OCI-LY7 (cell line): ENCODE results near the gene TRIM73. TPM values are rescaled to one million over a fixed set of nuclear protein-coding genes. Genes with fewer than 3 reads are reported as not detected.
"Not testable (repeated sequence)": the region's sequence is repeated elsewhere in the genome, so short reads cannot be mapped to it uniquely, and the experiment has no call there.

Source experiments
- BruUV-seq: library from RNA; stranded (reverse); fragments of 400-500 nt; replicated peaks from 2 replicates; lab custom pipeline; 2021; lab: Mats Ljungman, UMichigan
- CTCF ChIA-PET: fragments of 300-600 bp; sonication (Branson Sonifier 250); formaldehyde crosslinking; loops from one replicate; lab custom pipeline; 2022; ENCODE audit warnings: antibody characterized with exemption; ENCODE audit not compliant: unreplicated experiment; lab: Charles Lee
- POLR2A ChIA-PET: fragments of 300-600 bp; sonication (Branson Sonifier 250); formaldehyde crosslinking; loops from one replicate; lab custom pipeline; 2022; ENCODE audit warnings: antibody characterized with exemption; lab: Charles Lee
- DNase-seq: peaks from one replicate; pipeline ENCODE4 v3.0.0-alpha.2; 2015; ENCODE audit warnings: low spot score
- H2AFZ ChIP-seq: fragments of 200-600 bp; sonication (generic), shearing (Covaris generic); 2 replicates; pipeline ENCODE4 v1.6.1; 2014; ENCODE audit warnings: mild to moderate bottlenecking, antibody characterized with exemption, low read length, moderate library complexity
- H3K27ac ChIP-seq: fragments of 200-600 bp; sonication (generic); 2 replicates; pipeline ENCODE4 v1.5.1; 2014; ENCODE audit warnings: mixed run types, low read depth, mild to moderate bottlenecking, moderate library complexity, low read length, inconsistent platforms; ENCODE audit not compliant: poor library complexity, severe bottlenecking
- H3K36me3 ChIP-seq: fragments of 200-600 bp; sonication (generic); 2 replicates; pipeline ENCODE4 v1.6.1; 2014; ENCODE audit warnings: mild to moderate bottlenecking, antibody characterized with exemption, low read length, moderate library complexity, mixed read lengths; ENCODE audit not compliant: insufficient read depth
- H3K4me1 ChIP-seq: fragments of 200-600 bp; sonication (generic); 2 replicates; pipeline ENCODE4 v1.5.1; 2014; ENCODE audit warnings: mild to moderate bottlenecking, low read length; ENCODE audit not compliant: insufficient read depth, poor library complexity, severe bottlenecking
- H3K4me2 ChIP-seq: fragments of 200-600 bp; sonication (generic); 2 replicates; pipeline ENCODE4 v1.6.1; 2014; ENCODE audit warnings: mild to moderate bottlenecking, low read length
- H3K4me3 ChIP-seq: fragments of 200-600 bp; sonication (generic); 2 replicates; pipeline ENCODE4 v1.5.1; 2014; ENCODE audit warnings: mild to moderate bottlenecking, low read depth, low read length; ENCODE audit not compliant: poor library complexity, severe bottlenecking
- H3K79me2 ChIP-seq: fragments of 200-600 bp; sonication (generic); 2 replicates; pipeline ENCODE4 v1.6.1; 2016; ENCODE audit warnings: low read depth, mild to moderate bottlenecking, low read length, moderate library complexity, mixed read lengths; ENCODE audit not compliant: insufficient read depth
- H3K9me2 ChIP-seq: fragments of 200-600 bp; sonication (generic); 2 replicates; pipeline ENCODE4 v1.6.1; 2016; ENCODE audit warnings: mild to moderate bottlenecking, low read length, mixed read lengths; ENCODE audit not compliant: insufficient read depth
- H3K9me3 ChIP-seq: fragments of 200-600 bp; sonication (generic); 2 replicates; pipeline ENCODE4 v1.6.1; 2014; ENCODE audit warnings: mild to moderate bottlenecking, mixed run types, low read length, mixed read lengths
- H4K20me1 ChIP-seq: fragments of 200-600 bp; sonication (generic); 2 replicates; pipeline ENCODE4 v1.6.1; 2014; ENCODE audit warnings: mild to moderate bottlenecking, antibody characterized with exemption, low read length, moderate library complexity, mixed read lengths; ENCODE audit not compliant: insufficient read depth
- intact Hi-C: fragments of 100-400 bp; cut with micrococcal nuclease; formaldehyde crosslinking; loops from one replicate; pipeline ENCODE4 v1.10.0; 2022; ENCODE audit not compliant: unreplicated experiment
- total RNA-seq, 2 experiments: library from RNA; depleted of rRNA in 1 of 2; stranded (reverse); fragments of >200 nt in 1 of 2; shearing (Covaris generic) in 1 of 2; gene quantifications; 2 replicates each; pipeline ENCODE4 v1.2.3, GENCODE V29; 2014 to 2022

TRIM73 gene
- total RNA-seq, 2 experiments from 2014 or later, result 16.0 to 22.3 TPM

- CTCF ChIA-PET, result not testable (repeated sequence)
Measured at GRCh38 chr7:75403455-75404443, 8.3 kb downstream of the TRIM73 start.

GRCh38 chr7:75404663-75405062 lies 9.2 kb downstream of the TRIM73 start:
- BruUV-seq, H2AFZ ChIP-seq, H3K9me2 ChIP-seq, DNase-seq, CTCF ChIA-PET, H3K4me1 ChIP-seq, H3K36me3 ChIP-seq, POLR2A ChIA-PET, H4K20me1 ChIP-seq, intact Hi-C loops, H3K9me3 ChIP-seq, H3K4me2 ChIP-seq, H3K27ac ChIP-seq, H3K4me3 ChIP-seq, H3K79me2 ChIP-seq: not testable (repeated sequence)

More at GRCh38 chr7:75403455-75404443, 8.3 kb downstream of the TRIM73 start:
- POLR2A ChIA-PET, DNase-seq, H3K36me3 ChIP-seq, intact Hi-C loops, BruUV-seq, H3K79me2 ChIP-seq, H3K9me2 ChIP-seq, H4K20me1 ChIP-seq, H3K4me3 ChIP-seq, H3K4me2 ChIP-seq, H2AFZ ChIP-seq, H3K9me3 ChIP-seq, H3K27ac ChIP-seq, H3K4me1 ChIP-seq: not testable (repeated sequence)

- H3K36me3 ChIP-seq, H2AFZ ChIP-seq, CTCF ChIA-PET, H3K27ac ChIP-seq, H3K9me2 ChIP-seq, POLR2A ChIA-PET, DNase-seq, H3K79me2 ChIP-seq, H3K4me2 ChIP-seq, H3K4me1 ChIP-seq, H4K20me1 ChIP-seq, H3K9me3 ChIP-seq, intact Hi-C loops: not testable (repeated sequence)
- TSS peak; percentile 80 for BruUV-seq
- peak overlapping the region; percentile 48 for H3K4me3 ChIP-seq
Measured at GRCh38 chr7:75409880-75410822, 14.7 kb downstream of the TRIM73 start.

GRCh38 chr7:75410823-75411173 lies 15.4 kb downstream of the TRIM73 start:
- H4K20me1 ChIP-seq, H3K27ac ChIP-seq, H2AFZ ChIP-seq, H3K4me3 ChIP-seq, POLR2A ChIA-PET, intact Hi-C loops, BruUV-seq, CTCF ChIA-PET, H3K36me3 ChIP-seq, DNase-seq, H3K79me2 ChIP-seq, H3K9me3 ChIP-seq, H3K4me1 ChIP-seq, H3K9me2 ChIP-seq, H3K4me2 ChIP-seq: not testable (repeated sequence)

GRCh38 chr7:75414204-75414603 lies 18.8 kb downstream of the TRIM73 start:
- intact Hi-C loops, POLR2A ChIA-PET, H3K79me2 ChIP-seq, H3K4me2 ChIP-seq, CTCF ChIA-PET, DNase-seq, H2AFZ ChIP-seq, H3K9me3 ChIP-seq, H3K4me3 ChIP-seq, H3K27ac ChIP-seq, BruUV-seq, H4K20me1 ChIP-seq, H3K9me2 ChIP-seq, H3K36me3 ChIP-seq, H3K4me1 ChIP-seq: not testable (repeated sequence)
